HG03175 (cell line): ENCODE results near the gene MYOM1.

Source experiments
- ATAC-seq: cut with Tn5 transposase; IDR thresholded peaks from one replicate; pipeline ENCODE4 v1.9.1; 2021; ENCODE audit warnings: mild to moderate bottlenecking, moderate library complexity; ENCODE audit not compliant: unreplicated experiment

Gene MYOM1

DNA sequence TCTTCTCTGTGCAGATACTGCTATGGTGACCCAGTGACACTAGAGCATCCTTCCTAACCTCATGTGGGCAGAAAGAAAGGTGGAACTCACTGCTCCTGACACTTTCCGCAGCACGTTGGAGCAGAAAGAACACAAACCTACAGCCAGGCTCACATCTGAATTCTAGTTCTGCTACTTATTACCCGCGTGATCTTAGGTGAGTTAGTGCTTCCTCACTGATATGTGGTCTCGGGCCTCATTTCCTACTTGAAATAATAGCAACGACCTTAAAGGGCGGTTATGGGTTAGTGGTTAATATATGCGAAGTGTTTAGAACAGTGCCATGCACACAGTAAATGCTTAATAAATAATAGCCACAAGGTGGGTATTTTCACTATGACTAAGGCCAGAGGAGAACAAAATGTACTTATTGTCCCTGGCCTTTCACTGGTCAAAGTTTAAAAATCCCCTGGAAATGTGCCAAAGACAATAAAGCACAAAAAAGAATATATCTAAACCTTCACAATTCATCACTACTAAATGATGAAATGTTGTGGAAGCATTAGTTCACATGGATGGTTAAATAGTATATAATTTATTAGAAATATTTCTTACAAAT, 66.6 kb downstream of the MYOM1 start:
- peak; percentile 91 for ATAC-seq

DNA sequence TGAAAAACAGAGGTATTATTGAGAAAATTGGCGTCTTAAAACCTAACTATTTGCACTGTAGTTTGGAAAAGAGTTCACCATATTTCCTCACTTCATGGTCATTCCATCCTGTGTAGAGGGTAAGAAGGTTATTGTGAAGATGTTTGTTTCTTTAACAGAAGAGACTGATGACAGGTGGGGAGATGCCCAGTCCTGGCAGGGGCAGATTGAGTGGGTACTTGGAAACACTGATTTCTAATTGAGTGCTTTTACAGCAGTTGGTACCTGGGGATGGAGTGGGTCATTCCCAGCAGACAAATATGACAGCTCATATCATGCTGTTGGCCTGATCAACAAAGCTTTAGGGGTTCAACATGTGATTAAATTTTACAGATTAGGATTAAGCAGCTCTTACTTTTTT, 67.5 kb downstream of the MYOM1 start:
- ATAC-seq = no peak

DNA sequence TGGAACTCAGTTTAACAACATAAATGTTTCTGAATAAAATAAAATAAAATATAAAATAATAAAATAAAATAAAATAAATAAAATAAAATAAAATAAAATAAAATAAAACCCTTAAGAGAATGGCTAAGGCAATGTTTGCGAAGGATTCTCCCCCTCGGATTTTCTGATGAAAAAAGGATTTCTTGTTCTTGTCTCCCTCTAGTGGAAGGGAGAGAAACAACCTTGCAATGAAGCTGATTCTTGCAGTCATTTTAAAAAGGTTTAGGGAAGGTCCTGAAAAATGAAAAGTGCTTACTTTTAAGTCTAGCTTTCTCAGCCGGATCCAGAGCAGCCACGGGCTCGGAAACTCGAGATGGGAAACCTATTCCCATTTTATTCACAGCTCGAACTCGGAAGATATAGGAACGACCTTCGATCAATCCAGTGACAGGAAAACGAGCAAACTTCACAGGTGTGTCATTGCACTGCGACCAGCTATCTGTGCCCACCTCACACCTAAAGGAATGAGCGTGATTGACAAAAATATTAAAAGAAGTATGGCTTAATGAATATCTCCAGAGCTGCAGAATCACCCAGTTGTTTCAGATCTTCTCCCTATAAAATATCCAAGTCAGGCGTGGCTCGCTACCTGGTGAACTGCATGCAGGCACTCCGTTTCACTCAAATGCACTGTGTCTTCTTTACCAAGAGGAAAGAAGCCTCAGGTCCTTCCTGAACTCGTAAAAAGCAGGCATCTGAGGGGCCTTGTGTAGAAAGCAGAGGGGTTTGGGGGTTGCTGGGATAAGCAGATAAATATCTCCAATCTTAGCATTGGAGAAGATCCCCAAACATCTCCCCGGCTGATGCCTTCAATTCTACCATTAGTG, 68.1 kb downstream of the MYOM1 start:
- no peak for ATAC-seq

DNA sequence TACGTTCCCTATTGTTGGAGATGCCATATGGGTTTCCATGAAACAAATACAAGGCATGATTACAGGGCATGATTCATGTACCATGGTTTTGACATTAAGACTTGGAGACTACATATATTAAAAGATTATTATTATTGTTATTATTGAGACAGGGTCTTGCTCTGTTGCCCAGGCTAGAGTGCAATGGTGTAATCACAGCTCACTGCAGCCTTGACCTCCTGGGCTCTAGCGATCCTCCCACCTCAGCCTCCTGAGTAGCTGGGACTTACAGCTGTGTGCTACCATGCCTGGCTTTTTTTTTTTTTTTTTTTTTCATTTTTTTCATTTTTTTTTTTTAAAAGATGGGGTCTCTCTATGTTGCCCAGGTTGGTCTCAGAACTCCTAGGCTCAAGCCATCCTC, 69.1 kb downstream of the MYOM1 start:
- no peak for ATAC-seq

DNA sequence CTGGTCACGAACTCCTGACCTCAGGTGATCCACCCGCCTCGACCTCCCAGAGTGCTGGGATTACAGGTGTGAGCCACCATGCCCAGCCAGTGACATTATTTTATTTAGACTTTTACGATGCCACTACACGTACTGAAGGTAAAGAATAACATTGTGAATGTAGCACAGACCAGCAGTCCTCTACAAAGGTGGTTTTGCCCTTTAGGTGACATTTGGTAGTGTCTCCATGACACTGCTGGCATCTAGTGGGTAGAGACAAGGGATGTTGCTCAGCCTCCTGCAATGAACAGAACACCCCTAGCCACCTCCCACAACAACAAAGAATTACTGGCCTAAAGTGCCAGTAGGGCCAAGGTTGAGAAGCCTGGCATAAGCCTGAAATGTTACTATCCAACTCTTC, 69.5 kb downstream of the MYOM1 start:
- ATAC-seq = no peak

DNA sequence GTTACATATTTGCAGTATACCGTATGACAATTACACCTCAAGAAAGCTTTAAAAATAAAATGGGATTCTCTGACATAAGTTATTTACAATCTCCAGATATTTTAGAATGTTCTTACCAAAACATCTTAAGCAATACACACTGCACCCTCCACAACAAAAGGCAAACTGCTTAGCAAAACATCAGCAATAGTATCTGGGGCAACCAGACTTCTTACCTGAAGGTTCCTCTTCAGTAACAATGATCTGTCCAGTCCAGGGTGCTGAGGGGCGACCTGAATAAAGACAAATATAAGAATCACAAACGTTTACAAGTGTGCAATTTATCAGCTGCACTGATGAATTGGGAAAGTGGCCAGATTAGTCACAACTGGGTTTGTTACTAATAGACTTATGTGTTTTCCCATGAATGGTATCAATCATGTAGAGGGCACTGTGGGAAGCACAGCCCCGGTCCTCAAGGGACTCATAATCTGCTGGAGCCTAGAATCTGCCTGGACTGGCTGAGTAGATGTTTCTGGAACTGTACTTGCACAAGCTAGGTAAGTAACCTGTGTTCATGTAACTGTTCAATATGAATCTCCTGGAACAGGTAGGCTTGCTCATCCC, 70.7 kb downstream of the MYOM1 start:
- no peak for ATAC-seq

DNA sequence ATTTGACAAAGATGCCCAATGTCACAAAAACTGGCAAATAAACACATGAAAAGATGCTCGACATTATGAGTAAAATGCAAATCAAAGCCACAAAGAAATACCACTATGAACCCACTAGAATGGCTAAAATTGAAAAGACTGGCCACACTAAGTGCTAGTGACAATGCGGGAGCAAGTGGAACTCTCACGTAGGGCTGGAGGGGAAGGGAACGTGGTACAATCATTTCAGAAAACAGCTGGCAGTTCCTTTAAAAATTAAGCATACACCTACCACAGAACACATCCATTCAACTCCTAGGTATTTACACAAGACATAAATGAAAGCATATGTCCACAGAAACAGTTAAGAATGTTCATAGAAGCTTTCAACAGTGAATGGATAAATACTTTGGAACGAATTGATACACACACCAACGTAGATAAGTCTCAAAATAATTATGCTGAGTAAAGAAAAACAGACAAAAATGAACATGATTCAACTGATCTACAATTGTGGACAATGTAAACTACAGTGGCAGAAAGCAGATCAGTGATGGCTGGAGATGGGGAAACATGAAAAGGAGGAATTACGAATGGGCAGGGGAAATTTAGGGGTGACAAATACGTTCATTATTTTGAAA, 71.7 kb downstream of the MYOM1 start:
- no peak for ATAC-seq

DNA sequence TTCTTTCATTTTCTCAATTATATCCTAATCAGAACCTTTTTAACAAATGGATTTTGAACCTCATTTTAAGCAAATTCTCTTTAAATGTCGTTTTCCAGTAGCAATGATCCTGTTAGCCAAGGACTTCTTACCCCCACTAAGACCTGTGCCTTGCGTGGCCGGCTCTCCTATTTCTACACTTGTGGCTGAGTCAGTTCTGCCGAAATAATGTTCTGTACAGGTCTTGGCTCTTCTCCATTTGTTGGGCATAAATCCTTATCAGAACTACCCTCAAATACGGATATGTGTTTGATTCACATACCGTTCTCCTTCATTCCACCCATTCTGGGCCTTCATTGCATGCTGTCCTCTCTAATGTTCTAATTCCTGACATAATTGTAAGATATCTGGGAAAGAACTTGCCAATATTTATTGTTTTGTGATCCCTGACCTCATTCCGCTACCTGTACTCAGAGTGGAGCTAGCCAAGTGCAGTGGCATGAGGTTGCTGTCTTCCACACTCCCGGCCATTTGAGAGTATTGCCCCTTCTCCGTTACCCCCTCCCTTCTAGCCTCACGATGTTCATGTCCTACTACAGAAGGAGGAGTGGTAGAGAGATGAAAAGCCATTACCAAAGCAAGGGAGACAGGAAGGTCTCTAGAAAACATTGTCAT, 78.7 kb downstream of the MYOM1 start:
- no peak for ATAC-seq

DNA sequence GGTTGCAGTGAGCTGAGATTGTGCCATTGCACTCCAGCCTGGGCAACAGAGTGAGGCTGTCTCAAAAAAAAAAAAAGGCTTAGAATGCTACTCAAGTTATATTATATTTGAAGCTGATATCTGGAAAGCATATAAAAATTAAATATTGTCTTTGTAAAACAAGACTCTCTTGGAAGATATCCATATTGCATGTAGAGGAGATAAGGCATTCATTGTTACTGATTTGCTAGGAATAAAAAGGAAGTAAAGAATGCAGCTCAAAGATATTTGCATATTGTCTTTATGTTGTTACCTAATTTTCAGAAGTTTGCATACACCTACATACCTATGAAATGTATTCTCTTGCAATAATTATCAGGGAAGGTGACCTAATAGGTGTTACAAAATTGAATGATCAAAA, 79.4 kb downstream of the MYOM1 start:
- no peak for ATAC-seq

DNA sequence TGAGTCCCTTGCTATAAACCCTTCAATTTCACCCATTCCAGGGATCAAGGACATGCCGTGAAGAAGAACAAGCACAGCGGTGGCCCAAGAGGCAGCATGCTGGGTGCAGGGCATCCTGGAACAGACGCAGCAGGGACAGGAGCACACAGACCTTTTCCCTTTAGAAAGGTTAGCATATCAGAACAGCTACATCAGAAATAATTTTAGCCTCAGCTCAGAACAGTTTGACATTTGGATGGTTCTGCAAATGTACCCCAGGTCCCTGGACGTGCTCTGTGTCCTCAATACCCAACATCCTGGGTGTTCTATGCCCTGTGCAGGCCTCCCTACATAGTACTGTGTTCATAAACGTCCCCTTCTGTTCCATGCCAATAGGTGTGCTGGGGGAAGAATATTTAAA, 80.4 kb downstream of the MYOM1 start:
- ATAC-seq = no peak

DNA sequence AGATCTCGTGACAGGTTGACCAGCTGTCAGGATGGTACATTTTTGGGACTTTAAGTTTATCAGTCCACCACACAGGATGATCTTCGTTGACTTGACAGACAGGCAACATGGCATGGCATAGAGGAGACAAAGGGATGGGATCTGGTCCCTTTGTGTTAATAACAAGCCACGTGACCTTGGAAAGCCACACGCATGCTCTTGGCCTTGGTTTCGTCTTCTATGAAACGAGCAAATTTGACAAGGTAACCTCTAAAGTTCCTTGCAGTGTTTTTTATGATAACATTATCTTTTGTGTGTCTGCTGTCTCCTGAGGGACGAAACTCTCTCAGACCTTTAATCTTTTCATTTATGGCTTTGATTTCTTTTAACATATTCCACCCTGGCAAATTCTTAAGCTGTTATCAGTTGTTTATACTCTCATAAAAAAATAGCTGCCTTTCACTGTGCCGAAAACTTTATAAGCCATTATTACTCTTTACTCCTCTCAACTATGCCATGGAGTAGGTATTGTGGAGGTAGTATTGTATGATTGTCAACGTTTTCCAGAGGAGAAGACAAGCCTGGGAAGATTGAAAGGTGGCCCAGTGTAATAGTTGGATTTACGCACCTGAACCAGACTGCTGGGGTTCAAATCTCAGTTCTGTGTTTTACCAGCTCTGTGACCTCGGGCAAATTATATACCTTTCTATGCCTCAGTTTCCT, 81.3 kb downstream of the MYOM1 start:
- ATAC-seq = no peak

DNA sequence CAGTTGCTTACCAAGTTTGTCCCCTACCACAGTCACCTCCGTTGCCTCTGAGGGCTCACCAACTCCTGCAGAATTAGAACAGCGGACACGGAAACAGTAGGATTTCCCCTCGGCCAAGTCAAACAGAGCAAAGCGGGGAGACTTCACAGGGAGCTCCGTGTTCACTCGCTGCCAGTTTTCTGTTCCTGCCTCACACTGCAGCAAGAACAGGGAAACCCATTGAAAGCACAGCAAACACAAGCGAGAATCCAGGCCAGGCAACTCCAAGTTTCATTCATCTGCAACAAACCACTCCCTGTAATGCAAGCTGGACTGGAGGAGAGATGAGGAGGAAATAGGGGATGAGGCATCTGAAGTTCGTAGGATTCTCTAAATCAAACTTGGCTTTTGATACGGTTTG, 84.2 kb downstream of the MYOM1 start:
- no peak for ATAC-seq

DNA sequence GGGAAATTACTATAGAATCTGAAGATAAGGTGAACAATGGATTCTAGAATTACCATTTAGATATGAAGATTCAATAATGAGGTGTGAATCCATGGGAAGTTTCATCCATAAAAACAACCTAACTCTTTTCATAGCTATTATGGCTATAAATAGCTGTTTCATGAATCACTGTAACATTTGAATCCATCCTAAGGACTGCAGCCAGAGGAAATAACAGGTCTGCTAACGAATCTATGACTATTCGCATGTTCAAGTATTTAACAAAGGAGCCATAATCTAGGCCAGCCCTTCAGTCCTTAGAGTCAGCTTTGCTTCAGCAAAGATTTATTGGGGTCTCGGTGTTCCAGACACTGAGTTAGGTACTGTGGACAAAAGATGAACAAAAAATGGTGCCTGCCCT, 87.1 kb downstream of the MYOM1 start:
- ATAC-seq = no peak

DNA sequence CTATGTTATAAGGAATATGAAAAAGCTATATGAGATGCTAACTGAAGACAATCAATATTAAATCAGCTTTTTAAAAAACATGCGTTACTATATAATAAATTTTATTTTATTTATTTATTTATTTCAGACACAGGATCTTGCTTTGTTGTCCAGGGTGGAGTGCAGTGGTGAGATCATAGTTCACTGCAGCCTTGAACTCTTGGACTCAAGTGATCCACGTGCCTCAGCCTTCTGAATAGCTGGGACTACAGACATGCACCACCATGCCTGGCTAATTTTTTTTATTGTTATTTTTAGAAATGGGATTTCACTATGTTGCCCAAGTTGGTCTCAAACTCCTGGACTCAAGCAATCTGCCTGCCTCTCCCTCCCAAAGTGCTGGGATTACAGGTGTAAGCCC, 89.4 kb downstream of the MYOM1 start:
- ATAC-seq = no peak

DNA sequence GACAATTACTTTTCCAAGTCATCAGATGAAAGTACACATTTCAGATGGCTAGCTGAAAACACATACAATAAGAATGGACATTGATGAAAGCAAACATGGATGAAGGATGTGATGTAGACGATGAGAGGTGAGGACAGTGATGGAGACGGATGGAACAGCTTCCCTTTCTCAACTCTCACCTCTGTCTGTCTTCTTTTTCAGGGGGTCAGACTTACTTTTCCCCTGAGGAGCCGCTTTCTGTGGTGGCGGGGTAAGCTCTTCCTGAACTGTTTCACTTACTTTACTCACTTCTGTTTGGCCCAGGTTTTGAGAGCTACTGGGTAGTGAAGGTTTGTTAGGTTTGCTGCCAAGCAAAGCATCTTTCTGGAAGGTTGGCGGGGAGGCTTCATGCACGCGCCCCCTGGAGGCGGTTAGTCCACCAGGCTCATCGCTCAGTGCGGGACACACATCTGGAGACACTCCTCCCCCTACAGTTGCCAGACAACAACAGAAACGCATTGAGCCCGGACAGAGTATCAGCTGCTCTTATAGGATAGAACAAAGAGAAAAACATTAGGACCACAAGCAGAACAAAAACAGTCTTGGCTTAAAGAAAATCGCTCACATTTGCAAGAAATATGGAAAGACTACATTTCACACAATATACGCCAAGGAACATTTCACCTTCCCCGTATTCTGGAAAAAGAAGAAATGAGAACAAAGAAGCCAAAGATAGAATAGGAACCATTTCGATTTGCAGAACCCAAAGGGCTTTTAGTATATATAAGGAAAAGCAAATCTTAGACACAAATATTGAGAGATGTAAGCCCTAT, 90.5 kb downstream of the MYOM1 start:
- ATAC-seq = peak; percentile 92

DNA sequence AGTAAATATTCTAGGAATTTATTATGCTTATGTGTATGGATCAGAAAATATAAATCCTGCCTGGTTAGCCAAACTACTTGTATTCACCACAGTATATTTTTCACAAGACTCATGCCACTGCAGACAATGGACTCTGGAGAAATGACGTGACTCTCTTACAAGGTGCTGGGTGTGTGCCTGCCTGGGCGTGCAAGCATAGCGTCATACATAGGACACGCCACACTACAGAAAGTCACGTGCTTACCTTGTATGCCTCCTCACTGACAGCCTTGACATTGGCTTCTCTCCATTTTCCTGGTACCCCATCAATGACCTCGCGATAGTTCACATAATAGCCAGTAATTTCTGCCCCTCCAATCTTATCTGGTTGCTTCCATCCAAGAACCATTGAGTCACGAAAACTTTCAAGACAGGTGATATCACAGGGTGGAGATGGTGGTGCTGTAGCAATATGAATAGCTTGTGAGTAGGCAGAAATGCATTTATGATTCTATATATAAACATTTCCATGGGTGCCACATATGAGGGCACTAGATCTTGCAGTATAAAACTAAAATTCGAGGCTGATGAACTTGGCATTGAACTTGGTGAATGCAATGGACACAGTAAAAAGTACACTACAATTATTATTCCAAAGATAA, 93.2 kb downstream of the MYOM1 start:
- ATAC-seq = no peak

DNA sequence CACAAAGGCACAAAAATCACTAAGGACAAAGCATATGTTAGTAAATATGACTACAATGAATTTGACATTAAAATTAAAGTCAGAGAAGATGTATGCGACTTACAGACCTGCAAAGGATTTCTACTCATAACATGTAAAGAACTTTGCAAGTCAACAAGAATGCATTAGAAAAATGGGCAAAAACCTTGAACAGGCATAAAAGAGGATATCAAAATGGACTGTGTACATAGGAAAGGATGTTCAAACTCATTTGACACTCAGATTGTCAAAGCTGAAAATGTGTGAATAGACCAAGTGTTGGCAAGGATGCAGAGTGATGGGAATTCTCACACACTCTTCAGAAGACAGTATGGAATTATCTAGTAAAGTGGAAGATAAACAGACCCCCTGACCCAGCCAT, 94.9 kb downstream of the MYOM1 start:
- ATAC-seq = no peak

DNA sequence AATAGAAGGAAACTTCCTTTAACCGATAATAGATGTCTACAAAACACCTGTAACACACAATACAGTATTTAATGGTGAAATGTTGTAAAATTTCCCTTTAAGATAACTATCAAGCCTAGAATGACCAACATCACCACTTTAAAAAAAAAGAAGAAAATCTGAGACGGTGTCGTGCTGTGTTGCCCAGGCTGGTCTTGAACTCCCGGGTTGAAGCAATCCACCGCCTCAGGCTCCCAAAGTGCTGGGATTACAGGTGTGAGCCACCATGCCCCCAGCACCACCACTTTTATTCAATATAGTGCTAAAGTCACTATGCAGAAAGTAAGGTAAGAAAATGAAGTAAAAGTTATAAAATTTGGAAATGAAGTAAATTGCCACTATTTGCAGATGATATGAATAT, 96.9 kb downstream of the MYOM1 start:
- ATAC-seq = no peak

DNA sequence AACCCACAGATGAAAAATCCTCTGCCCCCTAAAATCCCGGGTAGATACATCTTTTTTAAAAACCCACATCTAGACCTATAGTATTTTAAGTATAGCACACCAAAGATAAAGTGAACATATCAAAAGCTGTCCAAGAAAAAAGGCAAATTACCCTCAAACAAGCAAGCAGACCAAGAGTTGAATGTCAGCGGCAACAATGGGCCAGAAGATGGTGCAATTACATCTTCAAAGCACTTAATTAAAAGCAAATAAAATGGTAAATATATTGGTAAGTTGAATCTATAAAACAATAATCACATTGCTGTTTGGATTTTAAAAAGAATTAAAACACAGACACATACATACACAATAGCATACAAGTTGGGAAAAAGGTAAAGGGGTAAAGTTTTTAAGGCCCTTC, 98.5 kb downstream of the MYOM1 start:
- ATAC-seq = no peak
